Esophagus (tissue), 2 donors: ENCODE data around the gene EQTN. TPM values are rescaled to one million over a fixed set of nuclear protein-coding genes. Genes with fewer than 3 reads are reported as not detected.

ENCODE experiments used
- H3K27ac ChIP-seq, 2 donors: one replicate each; pipeline ENCODE4 v1.5.1; 2013; ENCODE audit warnings: low read depth in 2 of 2, mild to moderate bottlenecking in 2 of 2, inconsistent platforms in 1 of 2, low read length in 1 of 2, moderate library complexity in 1 of 2
- H3K27me3 ChIP-seq, 2 donors: one replicate each; pipeline ENCODE4 v1.6.1; 2013; ENCODE audit warnings: low read length in 2 of 2, control low read depth in 1 of 2, mild to moderate bottlenecking in 1 of 2; ENCODE audit not compliant: insufficient read depth in 2 of 2, control insufficient read depth in 1 of 2
- H3K36me3 ChIP-seq, 2 donors: one replicate each; pipeline ENCODE4 v1.6.1; 2013; ENCODE audit warnings: low read length in 1 of 2; ENCODE audit not compliant: control insufficient read depth in 2 of 2, insufficient read depth in 2 of 2
- H3K4me1 ChIP-seq, 2 donors: one replicate each; pipeline ENCODE4 v1.6.1; 2013; ENCODE audit warnings: low read length in 1 of 2; ENCODE audit not compliant: control insufficient read depth in 2 of 2, insufficient read depth in 2 of 2
- H3K4me3 ChIP-seq, 2 donors: one replicate each; pipeline ENCODE4 v1.5.1; 2013; ENCODE audit warnings: low read length in 2 of 2, mild to moderate bottlenecking in 2 of 2, low read depth in 1 of 2, moderate library complexity in 1 of 2
- H3K9me3 ChIP-seq, 2 donors: one replicate each; pipeline ENCODE4 v1.6.1; 2013; ENCODE audit warnings: mild to moderate bottlenecking in 2 of 2, low read depth in 1 of 2, low read length in 1 of 2, moderate library complexity in 1 of 2; ENCODE audit not compliant: control insufficient read depth in 2 of 2, insufficient read depth in 1 of 2
- WGBS, 2 donors: extraction: QIAGEN DNeasy Blood & Tissue Kit; methylation state at CpG; one replicate each; pipeline ENCODE4 v1.1.7; 2013; 5-methylcytosine and 5-hydroxymethylcytosine counted together
- polyA plus RNA-seq, 2 donors: library from polyadenylated mRNA; stranded (reverse); fragments of 200-250 nt; gene quantifications; one replicate each; pipeline ENCODE4 v1.2.3, GENCODE V29; 2013
- donor health status: healthy with polysubstance abuse.
- donor health status: Bipolar disorder and iron deficiency.

EQTN gene
- not detected for polyA plus RNA-seq

DNA sequence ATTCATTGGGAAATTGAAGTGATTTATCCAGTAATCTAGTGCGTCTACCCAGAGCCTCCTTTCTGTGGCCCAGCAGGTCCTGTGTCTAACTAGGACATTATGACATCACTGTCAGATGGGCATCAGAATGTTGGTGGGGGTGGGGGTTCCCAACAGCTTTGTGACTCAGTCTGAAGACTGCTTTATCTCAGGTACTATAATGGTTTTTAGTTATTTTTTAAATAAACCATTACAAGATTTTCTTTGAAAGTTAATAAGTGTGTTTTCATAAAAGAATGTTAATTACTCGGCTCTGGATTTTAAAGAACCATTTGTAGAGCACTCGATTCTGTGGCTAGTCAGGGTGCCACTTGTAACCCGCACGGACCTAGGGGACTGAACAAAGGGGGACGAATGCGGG is at the start of gene EQTN:
Gene EQTN, minus strand, starts transcription at position 101 of the 400 bp plus-strand sequence. Its CDS starts 95 bp downstream, at position 6.
- Histone ChIP-seq H3K27ac (no peak within 1 kb of the TSS), H3K4me3 (no peak within 1 kb of the TSS), H3K27me3 (no peaks in the 10 kb centered on the region), H3K4me1 (no peaks in the 10 kb centered on the region), H3K9me3 (no peaks in the 10 kb centered on the region), H3K36me3 (no peaks in the 10 kb centered on the region)
- WGBS, 2 donors, result 79 to 80% methylated on average over 7 of the region's 7 CpGs

DNA sequence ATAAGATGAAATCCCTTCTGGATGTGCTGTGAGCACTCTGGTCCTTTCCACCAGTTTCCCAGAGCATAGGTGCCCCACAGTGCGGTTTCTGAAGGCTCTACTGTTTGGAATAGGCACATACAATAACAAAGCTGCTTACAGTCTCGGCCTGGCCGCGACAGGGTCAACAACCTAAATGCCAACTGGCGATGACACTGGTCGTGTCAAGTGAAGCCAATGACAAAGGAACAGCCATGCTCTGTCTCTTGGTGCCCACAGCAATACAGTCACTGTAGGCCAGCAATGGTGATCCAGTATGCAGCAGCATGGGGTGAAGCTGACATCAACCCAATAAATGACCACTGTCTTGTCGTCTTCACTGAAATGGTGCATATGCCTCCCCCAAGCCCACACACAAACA is 47.8 kb upstream of the EQTN start:
- Histone ChIP-seq H3K36me3 (no peaks in the 10 kb centered on the region), H3K4me3 (no peak overlapping the region), H3K27me3 (no peaks in the 10 kb centered on the region), H3K9me3 (no peaks in the 10 kb centered on the region), H3K4me1 (peaks cover 0 to 2% of the 10 kb centered on the region in 2 donors), H3K27ac (no peak overlapping the region)
- 95 to 97% methylated on average over 7 of the region's 7 CpGs for WGBS, 2 donors

DNA sequence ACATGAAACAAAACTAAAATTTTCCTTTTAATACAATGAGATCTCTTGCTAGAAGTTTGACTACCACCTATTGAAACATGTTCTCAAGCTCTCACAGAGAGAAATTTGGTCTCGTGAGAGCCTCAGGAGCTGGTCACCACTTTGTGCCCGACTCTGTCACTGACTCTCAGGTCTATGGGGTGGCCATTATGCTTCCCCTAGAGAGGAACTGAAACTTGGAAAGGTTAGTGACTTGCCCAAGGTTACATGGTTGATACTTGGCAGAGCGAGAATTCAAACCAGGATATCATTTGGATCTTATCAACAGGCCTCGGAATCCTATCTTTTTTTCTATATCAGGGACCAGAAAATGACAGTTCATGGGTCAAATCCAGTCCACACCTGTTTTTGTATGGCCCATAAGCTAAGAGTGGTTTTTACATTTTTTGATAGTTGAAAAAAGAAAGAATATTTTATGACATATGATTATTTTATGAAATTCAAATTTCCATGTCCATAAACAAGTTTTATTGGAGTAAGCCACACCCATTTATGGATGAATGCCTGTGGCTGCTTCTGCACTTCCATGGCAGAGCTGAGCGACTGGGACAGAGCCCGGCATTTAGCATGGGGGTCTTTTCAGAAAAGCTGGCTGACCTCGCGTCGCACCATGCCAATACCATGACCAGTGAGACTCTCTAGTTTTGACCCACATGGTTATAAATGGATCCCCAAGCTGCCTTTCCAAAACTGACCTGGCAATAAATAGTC is 44.8 kb upstream of the EQTN start:
- Histone ChIP-seq H3K4me3 (no peak overlapping the region), H3K4me1 (peaks cover 4 to 8% of the 10 kb centered on the region in 2 donors), H3K27me3 (no peaks in the 10 kb centered on the region), H3K27ac (no peak overlapping the region), H3K36me3 (no peaks in the 10 kb centered on the region), H3K9me3 (no peaks in the 10 kb centered on the region)
- 77 to 79% methylated on average over 9 of the region's 9 CpGs for WGBS, 2 donors

DNA sequence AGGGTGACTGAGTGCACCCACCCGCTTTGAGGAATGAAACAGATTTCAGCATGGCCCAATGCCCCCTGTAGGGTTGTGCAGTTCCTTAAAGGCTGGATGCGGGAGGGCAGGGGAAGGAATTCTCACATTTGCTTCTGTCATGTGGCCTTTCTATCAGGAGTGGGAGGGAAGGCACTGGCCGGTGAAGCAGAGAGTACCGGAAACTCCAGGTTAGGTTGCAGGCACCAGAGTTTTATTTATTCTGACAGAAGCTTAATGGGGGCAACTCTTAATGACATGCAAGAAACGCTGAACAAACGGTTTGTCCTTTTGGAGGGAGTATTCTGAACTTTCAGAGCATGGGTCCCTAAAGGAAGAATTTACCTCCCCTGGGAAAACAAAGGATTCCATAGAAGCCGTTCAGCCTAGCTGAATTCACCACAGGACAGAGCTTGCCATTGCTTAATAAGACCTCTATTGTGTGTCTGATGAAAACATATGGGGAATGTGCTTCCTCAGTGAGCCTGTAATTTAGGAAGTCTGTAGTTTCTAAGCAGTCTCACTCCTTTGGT is 44.1 kb upstream of the EQTN start:
- Histone ChIP-seq H3K27ac (no peak overlapping the region), H3K36me3 (no peaks in the 10 kb centered on the region), H3K4me3 (no peak overlapping the region), H3K9me3 (no peaks in the 10 kb centered on the region), H3K27me3 (no peaks in the 10 kb centered on the region), H3K4me1 (peaks cover 4 to 8% of the 10 kb centered on the region in 2 donors)
- 74 to 76% methylated on average over 7 of the region's 7 CpGs for WGBS, 2 donors

DNA sequence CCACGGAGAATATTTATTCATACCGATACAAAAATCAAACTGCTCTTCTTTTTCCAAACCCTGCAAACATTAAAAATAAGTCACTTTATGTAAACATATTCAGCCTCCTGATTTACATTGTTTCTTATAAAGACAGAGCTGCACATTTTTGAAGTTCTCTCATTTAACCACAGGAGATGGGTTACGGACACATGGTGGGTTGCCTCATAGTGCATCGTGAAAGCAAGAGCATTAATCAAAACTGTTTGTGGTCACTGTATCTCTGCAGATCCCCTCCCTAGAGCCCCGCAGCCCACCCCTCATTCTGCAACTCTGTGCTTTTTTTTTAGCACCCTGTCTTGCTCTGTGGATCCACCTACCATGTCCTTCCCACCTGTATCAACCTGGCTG is 43.3 kb upstream of the EQTN start:
- Histone ChIP-seq H3K9me3 (no peaks in the 10 kb centered on the region), H3K27me3 (no peaks in the 10 kb centered on the region), H3K27ac (no peak overlapping the region), H3K4me3 (no peak overlapping the region), H3K4me1 (peaks cover 4 to 8% of the 10 kb centered on the region in 2 donors), H3K36me3 (no peaks in the 10 kb centered on the region)
- 61 to 67% methylated on average over 5 of the region's 5 CpGs for WGBS, 2 donors

DNA sequence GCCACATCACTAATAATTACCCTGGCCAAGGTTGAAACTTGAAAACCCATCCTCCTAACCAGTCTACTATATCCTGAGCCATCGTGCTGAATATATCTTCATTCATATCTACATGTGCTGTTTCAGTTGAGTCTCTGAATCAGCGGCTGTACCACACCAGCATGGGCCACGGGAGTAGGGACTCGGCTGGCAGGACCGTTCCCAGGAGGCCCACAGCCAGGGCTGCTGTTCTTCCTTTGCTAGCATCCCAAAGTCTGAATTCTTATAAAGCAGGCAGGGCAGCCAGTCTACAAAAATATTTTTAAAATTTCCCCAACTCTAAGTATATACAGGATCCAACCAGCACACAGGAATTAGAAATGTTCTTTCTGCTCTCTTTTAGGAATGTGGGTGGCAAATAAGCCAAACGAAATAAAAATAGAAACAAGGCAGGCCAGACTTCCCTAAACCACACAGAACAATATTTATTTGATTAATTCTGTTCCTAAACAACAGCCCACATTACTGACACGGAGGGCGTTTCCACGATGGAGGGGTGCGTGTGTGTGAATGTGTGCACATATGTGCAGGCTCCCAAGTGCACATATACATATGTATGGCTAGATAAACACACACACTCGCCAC is 42.8 kb upstream of the EQTN start:
- Histone ChIP-seq H3K4me3 (no peak overlapping the region), H3K36me3 (no peaks in the 10 kb centered on the region), H3K27ac (peak overlapping the region in 1 of 2 donors; percentile 1), H3K27me3 (no peaks in the 10 kb centered on the region), H3K4me1 (peaks cover 4 to 8% of the 10 kb centered on the region in 2 donors), H3K9me3 (no peaks in the 10 kb centered on the region)
- WGBS, 2 donors, result 51 to 55% methylated on average over 11 of the region's 11 CpGs

DNA sequence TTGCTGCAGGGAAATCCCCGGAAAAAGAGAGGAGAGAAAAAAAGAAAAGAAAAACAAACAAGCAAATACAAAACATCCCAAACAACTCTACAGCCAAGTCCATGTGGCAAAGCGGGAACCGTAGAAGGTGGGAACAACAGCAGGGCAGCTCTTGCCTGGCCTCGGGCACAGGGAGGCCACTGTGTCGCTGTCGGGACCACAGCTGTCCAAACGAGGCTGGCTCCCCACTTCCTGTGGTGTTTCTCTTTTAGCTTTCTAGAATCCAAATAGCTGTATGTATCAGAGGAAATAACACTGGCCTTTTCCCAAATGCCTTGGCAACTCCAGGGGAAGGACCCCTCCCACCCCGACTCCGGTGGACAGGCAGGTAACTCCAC is 41.6 kb upstream of the EQTN start:
- peak overlapping the region in 1 of 2 donors; percentile 16 for H3K27ac ChIP-seq
- H3K27me3 ChIP-seq, result no peaks in the 10 kb centered on the region
- peaks cover 4 to 8% of the 10 kb centered on the region in 2 donors for H3K4me1 ChIP-seq

DNA sequence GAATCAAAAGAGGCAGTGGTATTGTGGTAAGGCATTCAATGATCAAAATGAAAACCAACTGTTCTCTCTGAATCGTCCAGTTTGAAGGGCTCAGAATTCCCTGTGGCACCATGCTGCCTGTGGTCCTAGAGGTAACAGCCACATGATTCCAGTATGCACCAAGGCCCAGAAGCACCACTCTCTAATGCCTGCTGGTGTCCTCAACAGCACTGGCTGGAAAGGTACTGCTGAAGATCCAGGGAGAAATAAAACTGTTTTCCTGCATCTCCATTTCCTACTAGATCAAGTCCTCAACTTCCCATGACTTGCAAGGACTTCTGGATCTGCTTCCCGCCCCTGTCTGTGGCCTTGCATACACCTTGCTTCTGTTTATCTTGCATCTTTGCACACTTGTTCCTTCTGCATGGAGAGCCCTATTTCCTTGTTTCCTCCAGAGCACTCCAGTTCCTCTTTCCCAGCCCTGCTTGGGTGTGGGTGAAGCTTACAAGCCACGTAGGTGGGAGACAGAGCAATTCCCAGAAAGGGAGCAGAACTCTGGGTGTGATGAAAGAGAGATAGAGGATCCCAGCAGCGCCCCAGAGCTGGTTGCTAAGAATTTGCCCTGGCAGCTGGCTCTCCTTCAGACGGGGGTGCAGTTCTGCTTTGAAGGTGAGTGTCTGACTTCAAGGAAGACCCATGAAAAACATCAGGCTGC is 41.0 kb upstream of the EQTN start:
- no peaks in the 10 kb centered on the region for H3K27me3 ChIP-seq
- H3K4me3 ChIP-seq, result no peak overlapping the region
- 46 to 58% methylated on average over 5 of the region's 5 CpGs for WGBS, 2 donors
- H3K9me3 ChIP-seq, result no peaks in the 10 kb centered on the region
- peaks cover 4 to 10% of the 10 kb centered on the region in 2 donors for H3K4me1 ChIP-seq
- H3K36me3 ChIP-seq, result no peaks in the 10 kb centered on the region
- peak overlapping the region in 1 of 2 donors; percentile 16 for H3K27ac ChIP-seq

More for the DNA sequence above, 41.6 kb upstream of the EQTN start:
- Histone ChIP-seq H3K4me3 (no peak overlapping the region), H3K36me3 (no peaks in the 10 kb centered on the region), H3K9me3 (no peaks in the 10 kb centered on the region)
- WGBS, 2 donors, result 49 to 58% methylated on average over 9 of the region's 9 CpGs

DNA sequence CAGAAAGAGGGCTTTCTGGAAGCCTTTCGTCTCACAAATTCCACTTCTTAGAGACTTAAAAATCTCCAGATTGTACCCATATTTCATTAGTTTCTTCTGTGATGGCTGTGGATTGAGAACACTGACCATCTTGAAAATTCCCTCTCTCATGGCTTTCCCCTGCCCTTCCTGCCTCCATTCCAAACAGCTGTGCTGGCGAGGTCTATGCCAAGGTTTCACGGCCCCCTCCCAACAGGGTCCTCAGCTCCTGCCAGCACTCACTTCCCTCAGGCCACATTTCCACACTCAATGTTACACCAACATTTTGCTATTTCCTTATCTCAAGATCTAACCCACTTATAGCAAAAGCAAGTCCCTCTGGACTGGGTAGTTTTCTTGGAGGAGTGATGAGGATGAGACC is 40.3 kb upstream of the EQTN start:
- peaks cover 4 to 10% of the 10 kb centered on the region in 2 donors for H3K4me1 ChIP-seq
- H3K27me3 ChIP-seq, result no peaks in the 10 kb centered on the region
- H3K36me3 ChIP-seq, result no peaks in the 10 kb centered on the region
- 71 to 87% methylated on average over 3 of the region's 3 CpGs for WGBS, 2 donors
- H3K27ac ChIP-seq, result no peak overlapping the region
- no peaks in the 10 kb centered on the region for H3K9me3 ChIP-seq
- no peak overlapping the region for H3K4me3 ChIP-seq
